Measurements from ENCODE around the gene CHMP3.
"Not testable (repeated sequence)": the region's sequence is repeated elsewhere in the genome, so short reads cannot be mapped to it uniquely, and the experiment has no call there.

- not testable (repeated sequence) for TF ChIP-seq EZH2 (IDR thresholded peaks at IDR 0.05; ENCODE audit: borderline replicate concordance); CTCF (IDR thresholded peaks at IDR 0.05; ENCODE audit: poor library complexity)
Observed at GRCh38 chr2:86545296-86545924, 17.8 kb downstream of the CHMP3 start.

Data from hepatocyte (in vitro differentiated cells).